ENCODE data around the gene RBX1. TPM values are rescaled to one million over a fixed set of nuclear protein-coding genes. Genes with fewer than 3 reads are reported as not detected.

The RBX1 gene
- total RNA-seq, 1 donor from 2014 or later: 78.6 TPM

DNA sequence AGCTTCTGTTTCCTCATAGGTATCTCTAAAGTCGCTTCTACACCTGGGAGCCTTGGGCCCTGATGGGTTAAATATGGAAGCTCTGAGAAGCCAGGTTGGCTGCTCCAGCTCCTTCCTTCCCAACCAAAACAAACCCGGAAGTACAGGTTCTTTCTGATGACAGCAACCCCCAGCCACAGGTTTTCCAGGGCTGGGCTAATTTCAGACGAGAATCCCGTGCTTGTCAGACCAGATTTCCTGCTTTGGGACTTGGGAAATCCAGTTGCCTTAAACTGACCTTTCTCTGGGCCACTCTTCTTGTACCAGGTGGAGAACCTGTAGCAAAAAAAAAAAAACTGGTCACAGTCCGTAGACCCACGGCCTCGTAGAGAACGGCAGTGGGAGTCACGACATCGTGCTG is 51.9 kb downstream of the RBX1 start:
- Mint-ChIP-seq H3K9me3 (no peaks in the 10 kb centered on the region), H3K27me3 (no peaks in the 10 kb centered on the region), H3K27ac (no peak overlapping the region), H3K36me3 (ENCODE audit: low read depth) (no peaks in the 10 kb centered on the region), H3K4me1 (no peaks in the 10 kb centered on the region), H3K4me3 (no peak overlapping the region)
- DNase-seq (no peak), ATAC-seq (ENCODE audit: low read depth) (no peak)
- ChIA-PET CTCF (no interaction called here), POLR2A (interaction anchor here (1.1 kb wide), 1 partner anchor 19 kb away, joined by 3 read pairs; no protein-coding TSS in a partner anchor)
- TF ChIP-seq, protein P1, sequence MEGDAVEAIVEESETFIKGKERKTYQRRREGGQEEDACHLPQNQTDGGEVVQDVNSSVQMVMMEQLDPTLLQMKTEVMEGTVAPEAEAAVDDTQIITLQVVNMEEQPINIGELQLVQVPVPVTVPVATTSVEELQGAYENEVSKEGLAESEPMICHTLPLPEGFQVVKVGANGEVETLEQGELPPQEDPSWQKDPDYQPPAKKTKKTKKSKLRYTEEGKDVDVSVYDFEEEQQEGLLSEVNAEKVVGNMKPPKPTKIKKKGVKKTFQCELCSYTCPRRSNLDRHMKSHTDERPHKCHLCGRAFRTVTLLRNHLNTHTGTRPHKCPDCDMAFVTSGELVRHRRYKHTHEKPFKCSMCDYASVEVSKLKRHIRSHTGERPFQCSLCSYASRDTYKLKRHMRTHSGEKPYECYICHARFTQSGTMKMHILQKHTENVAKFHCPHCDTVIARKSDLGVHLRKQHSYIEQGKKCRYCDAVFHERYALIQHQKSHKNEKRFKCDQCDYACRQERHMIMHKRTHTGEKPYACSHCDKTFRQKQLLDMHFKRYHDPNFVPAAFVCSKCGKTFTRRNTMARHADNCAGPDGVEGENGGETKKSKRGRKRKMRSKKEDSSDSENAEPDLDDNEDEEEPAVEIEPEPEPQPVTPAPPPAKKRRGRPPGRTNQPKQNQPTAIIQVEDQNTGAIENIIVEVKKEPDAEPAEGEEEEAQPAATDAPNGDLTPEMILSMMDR (IDR thresholded peaks at IDR 0.05): no peak
- intact Hi-C loops (cut with micrococcal nuclease): no loop called here

DNA sequence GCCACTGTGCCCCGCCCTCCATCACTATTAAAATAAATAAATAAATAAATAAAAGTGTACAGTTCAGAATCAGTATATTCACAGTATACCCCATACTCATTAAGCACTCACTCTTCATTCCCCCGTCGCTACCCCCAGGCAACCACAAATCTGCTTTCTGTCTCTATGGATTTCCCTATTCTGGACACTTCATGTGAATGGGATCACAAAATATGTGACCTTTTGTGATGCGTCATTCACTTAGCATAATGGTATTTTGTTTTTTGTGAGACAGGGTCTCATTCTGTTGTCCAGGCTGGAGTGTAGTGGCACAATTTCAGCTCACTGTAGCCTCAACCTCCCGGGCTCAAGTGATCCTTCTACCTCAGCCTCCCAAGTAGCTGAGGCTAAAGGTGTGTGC is 52.8 kb downstream of the RBX1 start:
- H3K4me1 Mint-ChIP-seq: no peaks in the 10 kb centered on the region
- CTCF ChIA-PET: no interaction called here
- no peaks in the 10 kb centered on the region for H3K27me3 Mint-ChIP-seq
- no peaks in the 10 kb centered on the region for H3K9me3 Mint-ChIP-seq
- intact Hi-C loops (cut with micrococcal nuclease): no loop called here
- H3K4me3 Mint-ChIP-seq: no peak overlapping the region
- POLR2A ChIA-PET: no interaction called here
- ATAC-seq (ENCODE audit: low read depth): no peak
- TF ChIP-seq, protein P1 (IDR thresholded peaks at IDR 0.05): no peak
- no peaks in the 10 kb centered on the region for H3K36me3 Mint-ChIP-seq (ENCODE audit: low read depth)
- no peak for DNase-seq
- no peak overlapping the region for H3K27ac Mint-ChIP-seq

DNA sequence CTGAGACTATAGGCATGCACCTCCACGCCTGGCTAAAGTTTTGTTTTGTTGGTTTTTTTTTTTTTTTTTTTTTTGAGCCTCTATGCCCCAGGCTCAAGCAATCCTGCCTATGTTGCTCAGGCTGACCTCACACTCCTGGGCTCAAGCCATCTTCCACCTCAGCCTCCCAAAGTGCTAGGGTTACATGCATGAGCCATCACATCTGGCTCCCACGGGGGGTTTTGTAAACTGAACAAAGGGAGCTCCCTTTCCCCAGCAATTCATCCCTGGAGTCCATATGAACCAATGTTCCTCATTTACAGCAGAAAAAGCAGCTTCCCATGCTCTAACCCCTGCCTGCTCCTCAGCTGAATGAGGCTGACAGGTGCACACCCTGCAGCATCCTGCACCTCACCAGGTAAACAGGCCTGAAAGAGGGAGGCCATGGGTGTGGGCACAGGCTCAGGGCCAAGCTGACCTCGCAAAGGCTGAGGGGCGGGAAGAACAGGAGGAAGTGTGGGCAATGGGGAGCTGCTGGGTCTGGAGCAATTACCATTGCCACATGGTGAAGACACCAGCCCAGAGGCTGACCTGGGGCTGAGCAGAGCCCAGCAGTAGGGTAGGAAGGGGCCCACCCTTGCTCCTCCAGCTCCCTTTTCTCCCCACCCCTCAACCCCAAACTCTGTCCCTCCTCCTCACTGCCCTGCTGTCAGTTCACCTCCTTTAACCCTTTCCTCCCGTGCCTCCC is 58.2 kb downstream of the RBX1 start:
- DNase-seq (no peak), ATAC-seq (ENCODE audit: low read depth) (no peak)
- no peaks in the 10 kb centered on the region for H3K27me3 Mint-ChIP-seq
- intact Hi-C loops (cut with micrococcal nuclease): no loop called here
- no peaks in the 10 kb centered on the region for H3K4me1 Mint-ChIP-seq
- no peak overlapping the region for H3K4me3 Mint-ChIP-seq
- POLR2A ChIA-PET: interaction anchor here (0.6 to 1.2 kb wide), 2 partner anchors 13 to 28 kb away, joined by 3 to 12 read pairs; no protein-coding TSS in a partner anchor
- TF ChIP-seq, protein P1 (IDR thresholded peaks at IDR 0.05): no peak
- CTCF ChIA-PET: interaction anchor here (1.1 kb wide), 1 partner anchor 87 kb away, joined by 3 read pairs; no protein-coding TSS in a partner anchor
- no peaks in the 10 kb centered on the region for H3K9me3 Mint-ChIP-seq
- H3K27ac Mint-ChIP-seq: no peak overlapping the region
- H3K36me3 Mint-ChIP-seq (ENCODE audit: low read depth): no peaks in the 10 kb centered on the region

DNA sequence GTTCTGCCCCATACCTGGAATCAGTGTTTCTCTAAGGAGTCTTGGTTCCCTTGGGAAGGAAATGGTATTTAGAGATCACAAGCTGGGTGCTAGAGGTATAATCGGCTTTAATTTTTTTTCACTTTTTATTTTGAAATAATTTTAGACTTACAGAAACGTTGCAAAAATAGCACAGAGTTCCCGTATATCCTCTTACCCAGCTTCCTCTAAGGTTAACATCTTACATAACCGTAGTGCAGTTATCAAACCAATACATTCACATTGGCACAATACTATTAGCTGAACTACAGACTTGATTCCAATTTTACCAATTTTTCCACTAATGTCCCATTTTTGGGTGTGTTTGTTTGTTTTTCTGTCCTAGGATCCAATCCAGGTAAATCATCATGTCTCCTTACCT is 63.8 kb downstream of the RBX1 start:
- Mint-ChIP-seq H3K4me1 (no peaks in the 10 kb centered on the region), H3K36me3 (ENCODE audit: low read depth) (no peaks in the 10 kb centered on the region), H3K4me3 (no peak overlapping the region), H3K9me3 (no peaks in the 10 kb centered on the region), H3K27ac (no peak overlapping the region), H3K27me3 (no peaks in the 10 kb centered on the region)
- POLR2A ChIA-PET: interaction anchor here (1.1 kb wide), 1 partner anchor 64 kb away, joined by 3 read pairs; the partner anchor contains the start of gene RBX1
- TF ChIP-seq, protein P1 (IDR thresholded peaks at IDR 0.05): no peak
- ATAC-seq (ENCODE audit: low read depth): no peak
- CTCF ChIA-PET: no interaction called here
- intact Hi-C loops (cut with micrococcal nuclease): no loop called here
- no peak for DNase-seq

DNA sequence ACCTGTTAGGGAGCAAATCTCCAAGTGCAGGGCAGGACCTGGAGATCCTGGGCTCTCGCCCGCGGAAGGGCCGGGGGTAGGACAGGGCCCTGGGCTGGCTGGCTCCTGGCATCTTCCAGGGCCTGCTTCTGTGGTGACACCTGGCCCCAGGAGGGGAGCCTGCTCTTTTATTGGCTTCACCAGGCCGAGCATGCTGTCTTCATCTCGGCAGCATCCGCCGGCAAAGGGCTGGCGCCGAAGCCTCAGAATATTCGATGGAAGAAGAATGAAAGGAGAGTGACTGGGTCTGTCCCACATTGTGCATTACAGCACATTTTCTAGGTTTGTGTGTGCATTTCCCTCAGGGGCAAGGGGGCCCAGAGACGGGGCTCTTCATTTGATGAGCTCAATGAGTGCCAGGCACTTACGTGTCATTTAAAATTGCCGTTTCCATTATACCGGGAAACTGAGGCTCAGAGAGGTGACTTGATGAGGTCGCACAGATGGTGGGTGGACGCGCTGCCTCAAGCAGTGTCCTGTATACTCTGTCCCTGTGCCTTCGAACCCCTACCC is 70.0 kb downstream of the RBX1 start:
- peak overlapping the region; percentile 96 for H3K27ac Mint-ChIP-seq

More for the DNA sequence above, 70.0 kb downstream of the RBX1 start:
- Mint-ChIP-seq H3K4me1 (peaks cover 19% of the 10 kb centered on the region), H3K36me3 (ENCODE audit: low read depth) (peaks cover 2% of the 10 kb centered on the region), H3K4me3 (peak overlapping the region; percentile 96), H3K27me3 (no peaks in the 10 kb centered on the region), H3K9me3 (no peaks in the 10 kb centered on the region)
- DNase-seq: no peak
- ChIA-PET POLR2A (interaction anchor here (0.5 to 3.5 kb wide), 16 partner anchors 11 to 1531 kb away, joined by 3 to 122 read pairs (median 6); partner anchors contain the start of genes EP300, RBX1, ST13 and XPNPEP3), CTCF (interaction anchor here (2.3 kb wide), 1 partner anchor 99 kb away, joined by 13 read pairs; no protein-coding TSS in a partner anchor)
- TF ChIP-seq, protein P1 (IDR thresholded peaks at IDR 0.05): no peak
- ATAC-seq (ENCODE audit: low read depth): no peak
- intact Hi-C loops (cut with micrococcal nuclease): no loop called here

Data from activated B cell treated with CpG ODN at 0.5 μM for 24 hours (primary cell).